ENCODE data around the gene RHBDD1. TPM values are rescaled to one million over a fixed set of nuclear protein-coding genes. Genes with fewer than 3 reads are reported as not detected.

Gene RHBDD1
- total RNA-seq, 2 donors from 2014 or later, result 35.5 to 57.1 TPM

GRCh38 chr2:227035711-227036367 lies 200.0 kb downstream of the RHBDD1 start:
- no peak for ATAC-seq (replicated peaks)
- Mint-ChIP-seq H3K27ac (no peak overlapping the region), H3K36me3 (ENCODE audit: low read depth) (no peaks in the 10 kb centered on the region), H3K4me3 (no peak overlapping the region), H3K9me3 (no peaks in the 10 kb centered on the region), H3K27me3 (peaks cover 26% of the 10 kb centered on the region), H3K4me1 (no peaks in the 10 kb centered on the region)

GRCh38 chr2:227036527-227036926 lies 200.7 kb downstream of the RHBDD1 start:
- Mint-ChIP-seq H3K4me3 (no peak overlapping the region), H3K4me1 (no peaks in the 10 kb centered on the region), H3K27ac (no peak overlapping the region), H3K27me3 (peaks cover 23% of the 10 kb centered on the region), H3K9me3 (no peaks in the 10 kb centered on the region), H3K36me3 (ENCODE audit: low read depth) (no peaks in the 10 kb centered on the region)
- no peak for ATAC-seq (replicated peaks)

DNA sequence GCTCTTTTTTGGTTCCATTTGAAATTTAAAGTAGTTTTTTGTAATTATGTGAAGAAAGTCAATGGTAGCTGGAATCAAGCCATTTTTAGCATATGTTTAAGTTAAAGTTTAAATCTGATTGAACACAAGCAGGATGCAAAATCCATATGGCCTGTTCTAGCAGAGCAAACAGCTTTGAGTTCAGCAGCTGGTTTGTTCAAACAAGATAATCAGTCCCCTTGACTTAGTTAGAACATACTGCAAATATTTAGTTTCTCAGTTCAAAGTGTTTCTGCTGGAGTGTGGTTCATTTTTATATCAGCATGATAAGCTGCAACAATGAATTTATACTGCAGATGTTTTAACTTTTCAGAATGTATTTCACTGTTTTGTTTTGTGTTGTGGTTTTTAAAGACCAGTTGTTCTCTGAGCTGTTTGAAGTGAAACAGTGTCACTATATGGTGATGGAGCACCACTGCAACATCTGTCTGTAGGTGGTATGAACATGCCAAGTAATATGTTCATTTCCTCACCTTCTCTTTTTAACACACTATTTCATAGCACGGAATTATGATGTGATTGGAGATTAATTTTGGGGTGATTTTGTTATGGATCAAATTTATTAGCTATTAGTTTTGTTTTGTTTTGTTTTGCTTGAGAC lies 202.8 kb downstream of the RHBDD1 start:
- H3K9me3 Mint-ChIP-seq, result no peaks in the 10 kb centered on the region
- H3K4me1 Mint-ChIP-seq, result no peaks in the 10 kb centered on the region
- H3K27me3 Mint-ChIP-seq, result peaks cover 23% of the 10 kb centered on the region
- ATAC-seq (replicated peaks), result no peak
- H3K36me3 Mint-ChIP-seq (ENCODE audit: low read depth), result no peaks in the 10 kb centered on the region
- H3K4me3 Mint-ChIP-seq, result no peak overlapping the region
- H3K27ac Mint-ChIP-seq, result no peak overlapping the region

DNA sequence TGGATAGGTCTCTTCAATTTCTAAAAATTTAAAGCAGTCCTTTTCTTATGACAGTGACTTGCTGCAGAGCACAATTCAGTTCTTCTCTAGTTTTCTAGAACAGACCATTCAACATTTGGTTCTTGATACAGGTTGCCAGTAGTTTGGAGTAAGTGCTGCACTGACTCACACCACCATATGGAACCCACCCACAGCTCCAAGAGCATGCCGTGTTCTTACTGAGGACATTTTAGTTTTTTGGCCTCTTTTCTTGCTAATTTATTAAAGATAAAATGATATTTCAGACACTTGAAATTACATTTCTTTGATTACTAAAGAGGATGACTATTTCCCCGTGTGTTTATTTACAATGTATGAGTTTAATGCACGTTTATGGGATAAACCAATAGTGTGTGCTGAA lies 208.1 kb downstream of the RHBDD1 start:
- Mint-ChIP-seq H3K4me3 (no peak overlapping the region), H3K36me3 (ENCODE audit: low read depth) (no peaks in the 10 kb centered on the region), H3K27me3 (peaks cover 6% of the 10 kb centered on the region), H3K27ac (no peak overlapping the region), H3K9me3 (peaks cover 3% of the 10 kb centered on the region), H3K4me1 (no peaks in the 10 kb centered on the region)
- ATAC-seq (replicated peaks), result no peak

Other genes starting within 250 kb of the RHBDD1 start
- gene IRS1, start 36.2 kb upstream of the RHBDD1 start, total RNA-seq, result 1 to 10 TPM in 1 of 2 donors, under 1 TPM in 1; 0.77 to 2.1 TPM